Measurements from ENCODE around the gene RHBDL3.

RHBDL3 gene

DNA sequence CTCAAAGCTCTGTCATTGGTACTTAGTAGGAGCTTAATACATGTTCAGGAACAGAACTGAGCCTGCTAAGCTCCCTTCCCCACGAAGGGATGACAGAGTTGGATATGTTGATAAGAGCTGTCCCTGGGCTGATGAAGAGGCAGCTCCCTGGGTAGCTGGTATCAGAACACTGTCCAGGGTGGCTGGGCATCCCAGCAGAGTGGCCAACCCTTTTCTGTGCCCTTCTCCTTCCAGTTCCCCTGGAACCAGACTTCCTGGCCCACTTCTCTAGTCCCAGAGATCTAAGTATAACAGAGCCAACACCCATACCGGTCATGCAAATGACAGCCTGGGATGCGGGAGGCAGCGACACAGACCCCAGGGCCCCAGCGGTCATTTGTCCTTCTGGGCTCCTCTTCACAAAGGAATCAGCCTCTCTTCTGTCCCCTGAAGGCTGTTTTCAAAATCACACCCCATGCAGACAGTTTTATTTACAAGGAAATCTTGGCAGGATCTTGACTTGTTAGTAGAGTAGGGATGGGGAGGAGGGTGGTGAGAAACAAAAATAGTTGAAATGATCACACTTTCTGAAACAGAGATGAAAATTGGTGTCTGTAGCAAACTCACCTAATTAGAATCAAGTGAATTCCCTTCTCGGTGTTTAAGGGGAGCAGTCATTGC, 1.4 kb upstream of the RHBDL3 start:
- Histone ChIP-seq H3K36me3 (ENCODE audit: insufficient read depth) (no peaks in the 10 kb centered on the region), H2AFZ (ENCODE audit: low read depth) (no peak overlapping the region), H3K27me3 (ENCODE audit: insufficient read depth, low read depth) (peaks cover 48% of the 10 kb centered on the region), H4K20me1 (ENCODE audit: insufficient read depth) (no peaks in the 10 kb centered on the region), H3K4me3 (IDR thresholded peaks at IDR 0.05; ENCODE audit: insufficient read depth, low read depth, low read length) (no peak overlapping the region), H3K4me2 (no peak overlapping the region), H3K79me2 (ENCODE audit: insufficient read depth, low read depth) (no peaks in the 10 kb centered on the region), H3K27ac (no peak overlapping the region), H3K9ac (no peak overlapping the region), H3K4me1 (ENCODE audit: low read depth, poor library complexity, severe bottlenecking) (no peaks in the 10 kb centered on the region)
- TF ChIP-seq, protein P1, sequence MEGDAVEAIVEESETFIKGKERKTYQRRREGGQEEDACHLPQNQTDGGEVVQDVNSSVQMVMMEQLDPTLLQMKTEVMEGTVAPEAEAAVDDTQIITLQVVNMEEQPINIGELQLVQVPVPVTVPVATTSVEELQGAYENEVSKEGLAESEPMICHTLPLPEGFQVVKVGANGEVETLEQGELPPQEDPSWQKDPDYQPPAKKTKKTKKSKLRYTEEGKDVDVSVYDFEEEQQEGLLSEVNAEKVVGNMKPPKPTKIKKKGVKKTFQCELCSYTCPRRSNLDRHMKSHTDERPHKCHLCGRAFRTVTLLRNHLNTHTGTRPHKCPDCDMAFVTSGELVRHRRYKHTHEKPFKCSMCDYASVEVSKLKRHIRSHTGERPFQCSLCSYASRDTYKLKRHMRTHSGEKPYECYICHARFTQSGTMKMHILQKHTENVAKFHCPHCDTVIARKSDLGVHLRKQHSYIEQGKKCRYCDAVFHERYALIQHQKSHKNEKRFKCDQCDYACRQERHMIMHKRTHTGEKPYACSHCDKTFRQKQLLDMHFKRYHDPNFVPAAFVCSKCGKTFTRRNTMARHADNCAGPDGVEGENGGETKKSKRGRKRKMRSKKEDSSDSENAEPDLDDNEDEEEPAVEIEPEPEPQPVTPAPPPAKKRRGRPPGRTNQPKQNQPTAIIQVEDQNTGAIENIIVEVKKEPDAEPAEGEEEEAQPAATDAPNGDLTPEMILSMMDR (conservative IDR thresholded peaks at IDR 0.05; ENCODE audit: low read depth, low read length), result 0 out of 2 replicates have a peak, but pooled peaks have one; percentile 14

DNA sequence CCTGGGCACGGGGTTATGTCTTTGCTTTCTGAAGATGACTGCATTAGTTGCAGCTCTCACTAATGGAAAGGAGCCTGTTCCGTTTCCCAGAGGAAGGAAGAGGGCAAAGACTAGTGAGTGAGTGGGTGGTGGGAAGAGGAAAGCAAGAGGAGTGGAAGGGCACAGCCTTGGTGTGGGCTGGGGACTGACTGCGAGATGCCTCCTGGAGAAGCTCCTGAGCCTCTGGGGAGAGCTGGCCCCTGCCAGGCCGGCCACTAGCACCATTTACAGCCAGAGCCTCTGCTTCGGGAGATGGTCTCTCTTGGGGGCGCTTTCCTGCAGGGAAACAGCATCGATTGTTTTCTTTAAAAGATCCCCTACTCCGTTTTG, 825 bp upstream of the RHBDL3 start:
- H3K36me3 ChIP-seq (ENCODE audit: insufficient read depth), result no peaks in the 10 kb centered on the region
- H3K79me2 ChIP-seq (ENCODE audit: insufficient read depth, low read depth), result no peaks in the 10 kb centered on the region
- H3K4me3 ChIP-seq (IDR thresholded peaks at IDR 0.05; ENCODE audit: insufficient read depth, low read depth, low read length), result no peak overlapping the region
- no peak overlapping the region for H2AFZ ChIP-seq (ENCODE audit: low read depth)
- no peaks in the 10 kb centered on the region for H4K20me1 ChIP-seq (ENCODE audit: insufficient read depth)
- H3K4me2 ChIP-seq, result no peak overlapping the region
- H3K4me1 ChIP-seq (ENCODE audit: low read depth, poor library complexity, severe bottlenecking), result no peaks in the 10 kb centered on the region
- no peak overlapping the region for H3K27ac ChIP-seq
- peaks cover 53% of the 10 kb centered on the region for H3K27me3 ChIP-seq (ENCODE audit: insufficient read depth, low read depth)
- no peak overlapping the region for H3K9ac ChIP-seq
- TF ChIP-seq, protein P1 (conservative IDR thresholded peaks at IDR 0.05; ENCODE audit: low read depth, low read length), result no peak

DNA sequence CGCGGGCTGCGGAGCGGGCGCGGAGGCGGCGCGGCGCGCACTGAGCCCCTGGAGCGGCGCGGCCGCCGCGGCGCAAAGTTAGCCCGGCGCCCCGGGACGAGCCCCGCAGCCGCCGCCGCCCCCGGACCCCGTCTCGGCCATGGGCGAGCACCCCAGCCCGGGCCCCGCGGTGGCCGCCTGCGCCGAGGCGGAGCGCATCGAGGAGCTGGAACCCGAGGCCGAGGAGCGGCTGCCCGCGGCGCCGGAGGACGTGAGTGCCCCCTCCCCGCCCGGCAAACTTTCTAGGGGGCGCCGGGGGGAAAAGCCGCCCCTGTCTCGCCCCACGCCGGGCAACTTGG, 388 bp downstream of the RHBDL3 start:
- Histone ChIP-seq H3K36me3 (ENCODE audit: insufficient read depth) (no peaks in the 10 kb centered on the region), H3K4me2 (peak overlapping the region; percentile 56), H3K79me2 (ENCODE audit: insufficient read depth, low read depth) (no peaks in the 10 kb centered on the region), H3K4me1 (ENCODE audit: low read depth, poor library complexity, severe bottlenecking) (no peaks in the 10 kb centered on the region), H3K27me3 (ENCODE audit: insufficient read depth, low read depth) (peaks cover 55% of the 10 kb centered on the region), H3K4me3 (IDR thresholded peaks at IDR 0.05; ENCODE audit: insufficient read depth, low read depth, low read length) (no peak overlapping the region), H3K27ac (no peak overlapping the region), H4K20me1 (ENCODE audit: insufficient read depth) (no peaks in the 10 kb centered on the region), H2AFZ (ENCODE audit: low read depth) (peak overlapping the region; percentile 53), H3K9ac (no peak overlapping the region)
- TF ChIP-seq, protein P1 (conservative IDR thresholded peaks at IDR 0.05; ENCODE audit: low read depth, low read length), result no peak

DNA sequence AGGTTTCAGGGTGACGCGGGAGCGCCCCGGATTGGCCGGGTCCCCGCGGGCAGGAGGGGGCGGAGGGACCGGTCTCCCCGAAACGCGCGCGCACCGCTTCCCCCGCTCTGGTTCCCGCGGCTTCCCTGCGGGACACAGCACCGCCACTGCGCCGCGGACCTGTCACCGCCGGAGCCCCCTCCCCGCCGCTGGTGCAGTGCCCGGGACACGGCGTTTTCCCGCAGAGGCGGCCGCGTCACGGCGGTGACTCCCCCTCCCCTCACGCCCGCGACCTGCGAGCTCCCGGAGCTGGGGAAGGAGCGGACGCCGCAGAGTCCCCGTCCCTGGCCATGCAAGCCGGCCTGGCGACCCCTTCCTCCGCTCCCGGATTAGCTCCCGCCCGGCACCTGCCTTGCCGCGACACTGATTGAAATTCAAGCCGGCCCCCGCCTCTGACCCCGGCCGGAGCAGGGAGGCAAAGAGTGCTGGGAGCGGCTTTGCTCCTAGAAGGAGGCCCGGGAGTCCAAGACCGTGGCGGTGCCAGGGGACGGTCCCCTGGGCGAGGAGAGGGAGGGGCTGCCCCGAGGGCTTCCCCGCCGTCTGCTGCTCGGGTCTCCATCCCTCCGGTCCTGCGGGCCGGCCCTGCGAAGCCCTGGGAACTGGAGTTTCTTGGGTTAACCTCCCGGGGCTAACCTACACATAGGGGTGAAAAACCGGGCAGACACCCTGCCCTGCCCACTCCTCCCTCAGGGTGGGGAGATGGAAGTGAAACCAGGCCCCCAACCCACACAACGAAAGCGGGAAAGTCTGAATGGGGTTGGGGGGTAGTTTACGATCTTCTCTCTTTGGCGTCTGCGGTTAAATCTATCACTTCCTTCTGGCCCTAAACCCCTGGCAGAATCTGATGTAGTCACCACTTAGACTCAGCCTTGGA, 1.0 kb downstream of the RHBDL3 start:
- Histone ChIP-seq H3K27ac (no peak overlapping the region), H3K79me2 (ENCODE audit: insufficient read depth, low read depth) (no peaks in the 10 kb centered on the region), H2AFZ (ENCODE audit: low read depth) (peak overlapping the region; percentile 53), H4K20me1 (ENCODE audit: insufficient read depth) (no peaks in the 10 kb centered on the region), H3K4me2 (peak overlapping the region; percentile 56), H3K9ac (no peak overlapping the region), H3K4me1 (ENCODE audit: low read depth, poor library complexity, severe bottlenecking) (no peaks in the 10 kb centered on the region), H3K36me3 (ENCODE audit: insufficient read depth) (no peaks in the 10 kb centered on the region), H3K4me3 (IDR thresholded peaks at IDR 0.05; ENCODE audit: insufficient read depth, low read depth, low read length) (no peak overlapping the region), H3K27me3 (ENCODE audit: insufficient read depth, low read depth) (peaks cover 55% of the 10 kb centered on the region)
- TF ChIP-seq, protein P1 (conservative IDR thresholded peaks at IDR 0.05; ENCODE audit: low read depth, low read length), result no peak
